ENCODE results near the gene FGF4.

The FGF4 gene

DNA sequence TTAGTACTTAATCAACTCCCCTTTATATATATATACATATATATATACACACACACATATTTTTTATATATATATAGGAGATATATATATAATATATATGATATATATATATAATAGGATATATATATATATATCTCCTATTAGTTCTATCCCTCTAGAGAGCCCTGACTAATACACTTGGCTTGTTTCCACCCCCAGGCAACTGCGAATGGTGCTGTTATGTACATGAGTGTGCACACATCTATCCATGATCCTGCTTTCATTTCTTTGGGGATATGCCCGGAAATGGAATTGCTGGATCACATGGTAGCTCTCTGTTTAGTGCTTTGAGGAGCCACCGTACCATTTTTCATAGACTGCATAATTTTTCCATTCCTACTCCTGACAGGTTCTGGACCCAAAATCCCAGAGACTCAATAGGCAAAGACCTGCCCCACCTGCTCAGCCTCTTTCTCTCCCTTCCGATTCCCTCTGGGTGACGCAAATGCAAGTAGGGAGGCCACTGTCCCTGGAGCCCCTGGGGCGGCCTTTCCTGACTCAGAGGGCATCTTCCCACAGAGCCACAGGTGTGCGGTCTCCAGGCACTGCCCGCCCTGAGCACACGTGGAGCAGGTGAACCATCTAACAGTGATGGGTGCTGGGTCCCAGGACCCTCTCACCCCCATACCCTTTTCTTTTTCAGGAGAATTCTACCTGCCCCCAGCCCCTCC is 32.1 kb upstream of the FGF4 start:
- no peak for DNase-seq (ENCODE audit: low read depth in 3 of 3)

DNA sequence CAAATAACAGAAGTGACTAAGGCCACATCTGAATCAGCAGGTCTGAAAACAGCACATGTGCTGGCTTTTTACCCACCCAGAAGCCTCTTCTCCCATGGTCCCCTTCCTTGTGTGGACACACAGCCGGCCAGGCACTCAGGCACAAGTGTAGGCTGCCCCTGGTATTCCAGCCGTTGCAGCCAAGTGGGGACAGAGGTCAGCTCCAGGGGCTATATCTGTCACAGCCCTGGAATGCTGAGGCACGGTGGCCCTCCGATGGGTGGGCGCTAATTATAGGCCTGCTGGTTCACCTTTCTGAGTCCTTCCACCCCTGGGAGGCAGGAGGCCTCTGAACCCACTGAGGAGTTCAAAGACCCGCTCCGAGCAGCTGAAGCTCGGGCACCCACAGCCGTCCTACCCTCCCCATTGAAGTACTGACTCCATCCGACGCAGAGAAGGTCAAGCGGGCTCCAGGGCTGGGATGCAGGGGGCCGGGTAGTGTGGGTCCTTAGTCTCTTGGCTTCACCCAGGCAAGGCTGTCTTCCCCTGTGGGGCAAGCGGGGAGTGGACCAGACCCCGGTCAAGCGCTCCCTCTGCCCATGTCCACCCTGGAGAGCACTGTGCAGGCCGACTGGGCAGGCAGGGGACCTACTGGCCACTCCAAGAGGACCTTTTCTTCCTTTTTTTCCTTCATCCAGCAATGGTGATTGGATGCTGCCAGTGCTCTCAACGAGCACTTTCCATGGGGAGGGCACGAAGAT is 29.8 kb upstream of the FGF4 start:
- DNase-seq (ENCODE audit: low read depth in 3 of 3) = no peak

DNA sequence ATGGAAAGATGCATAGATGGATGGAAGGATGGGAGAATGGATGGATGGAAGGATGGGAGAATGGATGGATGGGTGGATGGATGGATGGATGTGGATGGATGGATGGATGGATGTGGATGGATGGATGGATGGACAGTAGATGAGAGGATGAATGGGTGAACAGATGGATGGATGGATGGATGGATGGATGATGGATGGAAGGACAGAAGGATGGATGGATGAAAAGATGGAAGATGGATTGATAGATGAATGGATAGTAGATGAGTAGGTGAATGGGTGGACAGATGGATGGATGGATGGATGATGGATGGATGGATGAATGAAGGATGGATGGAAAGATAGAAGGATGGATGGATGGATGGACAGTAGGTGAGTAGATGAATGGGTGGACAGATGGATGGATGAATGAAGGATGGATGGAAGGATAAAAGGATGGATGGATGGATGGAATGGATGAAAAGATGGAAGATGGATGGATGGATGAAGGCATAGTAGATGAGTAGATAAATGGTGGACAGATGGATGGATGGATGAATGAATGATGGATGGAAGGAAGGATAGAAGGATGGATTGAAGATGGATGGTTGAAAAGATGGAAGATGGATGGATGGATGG is 28.6 kb upstream of the FGF4 start:
- DNase-seq (ENCODE audit: low read depth in 3 of 3) = no peak

DNA sequence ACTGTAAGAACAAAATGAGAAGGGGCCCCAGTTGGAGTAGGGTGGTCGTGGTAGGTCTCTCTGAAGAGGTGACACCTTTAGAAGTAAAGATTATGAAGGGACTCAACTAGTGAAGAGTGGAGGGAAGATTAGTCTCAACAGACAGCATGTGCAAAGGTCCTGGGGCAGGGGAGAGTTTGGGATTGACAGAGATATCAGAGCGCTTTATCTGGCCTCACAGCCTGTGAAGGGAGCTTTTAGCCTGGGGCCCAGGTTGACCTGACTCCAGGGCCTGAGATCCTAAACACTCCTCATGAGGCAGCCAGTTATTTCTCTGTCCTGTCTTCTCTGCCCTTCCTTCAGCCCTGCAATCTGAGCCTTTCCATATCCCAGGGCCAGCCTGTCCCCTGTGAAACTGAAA is 27.9 kb upstream of the FGF4 start:
- no peak for DNase-seq (ENCODE audit: low read depth in 3 of 3)

DNA sequence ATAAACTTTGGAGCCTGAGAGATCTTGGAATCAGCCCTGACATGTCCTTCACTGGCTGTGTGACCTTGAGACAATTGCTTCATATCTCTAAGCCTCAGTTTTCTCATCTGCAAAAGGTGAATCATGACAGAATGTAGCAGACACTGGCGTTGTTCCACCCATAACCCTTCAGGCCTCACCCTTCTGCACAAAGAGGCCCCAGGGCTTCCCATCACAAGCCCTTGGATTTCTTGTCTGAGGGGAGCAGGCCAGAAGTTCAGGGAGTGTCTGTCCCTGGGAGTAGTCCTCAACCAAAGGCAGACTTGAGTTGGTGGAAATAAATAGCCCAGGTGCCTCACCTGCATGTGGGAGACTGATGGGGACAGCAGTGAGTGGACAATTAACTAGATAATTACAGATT is 27.4 kb upstream of the FGF4 start:
- no peak for DNase-seq (ENCODE audit: low read depth in 3 of 3)

DNA sequence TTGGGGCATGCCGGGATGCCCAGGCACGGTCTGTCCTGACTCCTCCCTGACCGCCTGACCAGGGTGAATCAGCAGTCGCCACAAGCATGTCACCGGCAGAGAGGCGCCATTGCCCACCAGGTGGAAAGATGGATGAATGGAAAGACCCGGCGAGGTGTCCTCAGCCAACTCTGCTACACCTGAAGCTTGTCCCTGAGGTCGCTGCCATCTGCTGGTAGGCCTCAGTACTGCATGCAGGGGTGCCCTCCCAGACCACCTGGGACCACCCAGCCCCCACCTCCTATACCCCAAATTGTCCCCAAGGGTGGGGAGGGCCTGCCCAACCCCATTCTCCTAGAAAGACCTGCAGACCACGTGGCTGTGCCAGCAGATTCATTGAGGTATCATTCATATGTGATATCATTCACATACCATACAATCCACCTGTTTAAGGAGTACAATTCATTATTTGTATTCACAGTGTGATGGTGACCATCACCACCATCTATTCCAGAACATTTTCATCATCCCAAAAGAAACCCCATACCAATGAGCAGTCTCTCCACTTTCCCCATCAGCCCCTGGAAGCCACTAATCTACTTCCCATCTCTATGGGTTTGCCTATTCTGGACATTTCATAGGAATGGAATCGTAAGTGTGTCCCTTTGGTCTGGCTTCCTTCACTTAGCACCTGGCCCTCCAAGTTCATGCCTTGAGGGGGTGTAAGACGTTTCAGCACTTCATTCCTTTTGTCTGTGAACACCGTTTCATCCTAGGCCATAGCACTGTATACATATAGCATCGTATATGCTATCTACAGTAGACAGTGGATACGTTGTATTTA is 26.6 kb upstream of the FGF4 start:
- peak in 1 of 3 experiments; percentile 5 for DNase-seq (ENCODE audit: low read depth in 3 of 3)

DNA sequence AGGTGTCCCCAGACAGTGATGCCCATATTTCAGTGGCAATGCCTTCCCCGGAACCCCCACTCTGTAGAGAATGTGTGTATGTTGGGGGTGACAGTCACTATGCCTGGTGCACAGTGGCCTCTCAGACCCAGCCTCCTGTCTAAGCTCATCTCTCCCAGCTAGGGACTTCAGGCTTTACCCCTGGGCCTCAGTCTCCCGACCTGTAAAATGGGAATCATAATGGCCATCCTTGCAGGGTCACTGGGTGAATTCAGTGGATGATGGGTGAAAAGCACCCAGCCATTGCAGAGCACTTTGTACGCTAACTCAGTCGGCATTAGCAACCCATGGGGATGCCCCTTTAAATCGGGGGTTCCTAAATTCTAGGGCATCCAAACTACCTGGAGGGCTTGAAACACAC is 25.1 kb upstream of the FGF4 start:
- DNase-seq (ENCODE audit: low read depth in 3 of 3) = no peak

DNA sequence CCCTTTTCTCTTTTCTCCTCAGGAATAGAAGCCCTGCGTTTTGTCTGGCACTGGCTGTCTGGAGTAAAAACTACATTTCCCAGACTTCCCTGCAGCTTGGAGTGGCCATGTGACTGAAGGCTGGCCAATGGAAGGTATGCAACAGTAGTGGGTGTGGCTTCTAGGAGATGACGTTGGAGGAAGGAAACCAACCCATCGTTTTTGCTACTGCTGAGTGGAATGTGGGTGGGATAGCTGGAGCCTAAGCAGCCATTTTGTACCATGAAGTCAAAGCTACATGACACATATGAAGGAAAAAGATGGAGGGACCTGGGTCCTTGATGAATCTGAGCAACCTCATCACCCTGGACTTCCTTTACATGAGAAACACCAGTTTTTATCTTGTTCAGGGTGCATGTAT is 24.4 kb upstream of the FGF4 start:
- DNase-seq (ENCODE audit: low read depth in 3 of 3) = no peak

DNA sequence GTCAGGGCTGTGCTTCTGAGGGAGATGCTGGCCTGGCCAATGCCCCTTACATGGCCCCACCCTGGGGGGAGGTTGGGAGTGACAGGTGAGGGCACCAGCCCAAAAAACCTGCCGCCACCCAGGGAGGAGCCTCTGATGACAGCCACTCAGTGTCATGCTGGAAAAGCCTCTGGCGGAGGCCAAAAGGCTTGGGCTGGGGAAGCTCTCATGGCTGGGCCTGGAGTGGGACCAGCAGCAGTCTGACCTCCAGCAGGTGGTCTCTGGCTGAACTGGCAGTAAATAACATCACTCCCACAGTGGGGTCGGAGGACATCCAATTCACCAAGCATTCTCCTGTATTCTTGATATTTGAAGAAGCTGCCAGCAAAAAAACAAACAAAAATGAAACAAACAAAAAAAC is 24.0 kb upstream of the FGF4 start:
- no peak for DNase-seq (ENCODE audit: low read depth in 3 of 3)

DNA sequence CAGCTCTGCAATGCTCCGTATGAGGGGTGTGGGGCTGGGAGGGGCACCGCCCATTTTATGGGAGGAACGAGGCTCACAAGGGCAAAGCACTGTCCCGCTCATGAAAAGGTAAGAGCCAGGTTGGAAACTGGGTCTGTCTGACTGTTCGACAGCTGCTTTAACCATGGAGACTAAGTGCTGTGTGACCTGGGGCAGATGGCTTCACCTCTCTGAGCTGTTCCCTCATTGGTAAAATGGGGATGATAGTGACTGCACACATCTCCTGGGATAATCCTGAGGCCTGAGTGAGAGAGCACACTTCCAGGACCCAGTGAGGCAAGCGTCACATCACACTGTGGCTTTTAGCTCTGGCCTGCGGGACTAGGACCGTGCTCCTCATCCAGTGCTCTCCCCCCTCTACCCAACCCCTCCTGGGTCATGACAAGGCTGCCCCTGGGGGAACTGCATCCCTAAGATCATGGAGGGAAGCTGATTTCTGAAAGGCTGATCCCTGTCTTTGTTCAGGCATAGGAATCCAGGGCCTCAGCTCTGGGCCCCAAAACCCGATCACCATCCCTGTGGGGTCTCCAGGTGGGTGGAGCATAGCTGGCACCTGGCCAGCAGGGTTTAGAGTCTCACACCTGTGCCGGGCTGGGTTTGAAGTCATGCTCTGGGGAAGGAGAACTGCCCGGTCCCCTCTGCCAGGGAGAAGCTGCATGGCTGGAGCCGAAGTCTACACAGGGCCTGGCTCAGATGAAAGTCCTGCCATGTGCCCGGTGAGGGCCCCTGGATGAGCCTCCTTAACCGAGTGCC is 22.8 kb upstream of the FGF4 start:
- DNase-seq (ENCODE audit: low read depth in 3 of 3) = no peak

DNA sequence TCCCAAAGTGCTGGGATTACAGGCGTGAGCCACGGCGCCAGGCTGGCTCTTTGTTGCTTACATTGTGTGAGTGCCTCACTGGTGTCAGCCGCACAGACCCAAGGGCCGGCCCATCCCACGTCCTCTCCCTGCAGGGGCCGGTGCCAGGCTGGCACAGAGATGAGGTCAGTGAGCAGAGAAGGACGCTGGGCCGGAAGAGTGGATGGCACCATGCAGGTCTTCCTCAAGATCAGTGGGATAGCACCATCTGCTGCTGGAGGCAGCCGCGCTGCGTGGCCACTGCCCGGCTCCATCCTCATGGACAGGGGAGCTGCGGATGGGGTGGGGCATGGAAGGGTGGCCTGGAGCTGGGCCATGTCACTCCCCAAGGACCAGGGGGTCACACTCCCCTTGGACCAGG is 22.0 kb upstream of the FGF4 start:
- no peak for DNase-seq (ENCODE audit: low read depth in 3 of 3)

DNA sequence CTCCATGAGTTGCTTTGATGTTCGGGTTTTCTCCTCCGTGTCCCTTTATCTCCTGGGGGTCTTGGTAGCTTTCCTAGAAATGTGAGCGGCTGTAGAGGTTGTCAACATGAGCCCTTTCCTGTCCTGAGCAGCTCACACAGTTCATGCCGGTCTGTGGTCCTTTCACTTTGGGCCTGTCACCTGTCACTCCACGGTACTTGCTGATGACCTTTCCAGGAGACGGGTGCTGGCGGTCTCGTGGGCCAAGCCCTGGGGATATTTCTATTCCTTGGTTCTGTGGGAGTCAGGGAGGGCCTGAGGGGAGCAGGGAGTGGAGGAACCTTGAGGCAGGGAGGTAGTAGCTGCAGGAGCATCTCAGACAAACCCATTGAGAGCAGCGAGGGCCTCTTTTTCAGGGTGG is 20.9 kb upstream of the FGF4 start:
- no peak for DNase-seq (ENCODE audit: low read depth in 3 of 3)

DNA sequence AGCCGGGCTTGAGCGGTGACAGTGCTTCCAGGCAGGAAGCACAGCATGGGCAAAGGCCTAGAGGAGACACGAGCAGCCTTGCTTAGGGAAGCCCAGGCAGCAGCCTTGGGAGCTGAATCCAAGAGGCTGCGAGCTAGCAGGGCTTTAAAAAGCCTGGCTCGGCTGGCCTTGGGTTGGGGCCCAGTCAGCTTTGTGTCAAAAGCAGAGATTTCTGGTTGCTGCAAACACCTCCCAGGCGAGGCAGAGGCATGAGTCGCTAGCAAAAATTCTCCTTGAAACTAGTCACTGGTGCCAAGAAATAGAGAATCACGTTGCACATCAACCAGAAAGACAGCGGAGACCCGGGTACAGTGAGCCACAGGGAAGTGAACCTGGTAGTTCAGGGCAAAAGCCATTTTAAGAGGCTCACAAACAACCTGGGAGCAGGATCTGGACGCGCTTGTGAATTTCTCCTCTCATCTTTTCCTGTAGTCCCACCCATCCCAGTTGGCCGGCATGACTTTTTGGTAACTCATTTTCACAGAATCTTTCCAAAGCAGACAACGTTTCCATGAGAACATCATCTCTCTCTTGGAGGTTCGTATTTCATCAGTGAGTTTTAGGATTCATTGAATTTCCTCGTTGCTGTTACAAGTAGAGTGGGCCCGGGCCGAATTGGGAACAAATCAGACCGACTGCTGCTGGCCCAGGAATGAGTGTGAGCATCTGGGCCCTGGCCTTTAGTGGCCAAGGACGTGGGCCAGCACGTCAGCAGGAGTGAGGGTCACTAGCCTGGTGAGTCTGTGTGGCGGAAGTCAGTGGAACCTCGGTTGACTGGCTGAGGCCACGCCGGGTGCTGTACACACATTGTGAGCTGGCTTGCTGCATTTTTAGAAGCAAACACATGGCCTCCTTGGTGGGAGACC is 16.4 kb upstream of the FGF4 start:
- DNase-seq (ENCODE audit: low read depth in 3 of 3) = no peak

DNA sequence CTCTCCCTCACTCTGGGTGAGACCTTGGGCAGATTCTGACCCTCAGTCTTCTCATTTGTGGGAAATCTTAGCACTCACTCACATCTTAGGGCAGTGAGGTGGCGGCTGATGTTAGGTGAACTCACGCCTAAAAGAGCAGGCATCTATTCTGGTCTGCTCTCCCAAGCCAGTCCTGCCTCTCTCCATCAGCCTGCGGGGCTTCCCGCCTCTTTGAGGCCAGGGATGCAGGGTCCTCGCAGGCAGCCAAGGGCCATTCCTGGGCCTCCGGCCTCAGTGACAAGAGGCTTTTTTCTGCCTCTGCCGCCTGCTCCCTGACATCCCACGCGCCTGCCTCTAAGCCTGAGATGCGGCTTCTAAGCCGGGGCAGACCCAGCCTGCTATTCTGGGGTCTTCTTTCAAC is 13.8 kb upstream of the FGF4 start:
- DNase-seq (ENCODE audit: low read depth in 3 of 3) = no peak

DNA sequence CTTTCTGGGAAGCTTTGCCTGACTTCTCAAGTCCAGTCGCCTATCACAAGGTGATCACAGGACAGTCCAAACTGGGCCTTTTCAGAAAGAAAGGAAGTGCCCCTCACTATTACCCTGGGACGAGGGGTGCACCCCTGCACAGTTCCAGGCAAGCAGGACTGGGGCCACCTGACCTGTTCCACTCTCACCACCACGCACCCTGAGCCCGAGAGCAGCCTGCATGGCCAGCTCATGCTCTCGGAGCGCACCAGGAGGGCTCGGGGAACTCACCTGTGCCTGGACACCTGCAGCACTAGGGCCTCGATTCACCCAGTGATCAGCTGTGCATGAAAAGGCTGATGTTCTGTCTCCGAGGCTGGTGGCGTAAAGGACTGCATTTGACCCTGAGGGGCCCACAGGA is 12.8 kb upstream of the FGF4 start:
- no peak for DNase-seq (ENCODE audit: low read depth in 3 of 3)

DNA sequence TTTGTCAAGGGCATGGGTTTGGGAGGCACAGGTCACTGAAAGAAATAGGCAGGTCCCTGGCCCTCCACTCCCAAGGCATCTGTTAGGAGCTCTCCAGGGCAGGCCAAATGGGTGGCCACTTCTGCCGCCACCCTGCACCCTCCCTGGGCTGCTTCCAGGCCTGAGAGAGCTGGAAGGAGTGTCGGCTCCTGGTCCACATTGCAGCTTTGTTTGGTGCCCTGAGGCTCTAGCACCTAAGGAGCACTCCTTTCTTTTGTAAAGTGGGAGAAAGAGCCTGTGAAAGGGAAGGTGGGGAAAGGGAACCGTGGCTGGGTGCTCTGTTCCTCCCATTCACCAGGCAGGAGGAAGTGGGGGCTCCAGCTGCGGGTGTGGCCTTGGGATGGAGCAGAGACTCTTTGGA is 12.3 kb upstream of the FGF4 start:
- DNase-seq (ENCODE audit: low read depth in 3 of 3) = no peak

DNA sequence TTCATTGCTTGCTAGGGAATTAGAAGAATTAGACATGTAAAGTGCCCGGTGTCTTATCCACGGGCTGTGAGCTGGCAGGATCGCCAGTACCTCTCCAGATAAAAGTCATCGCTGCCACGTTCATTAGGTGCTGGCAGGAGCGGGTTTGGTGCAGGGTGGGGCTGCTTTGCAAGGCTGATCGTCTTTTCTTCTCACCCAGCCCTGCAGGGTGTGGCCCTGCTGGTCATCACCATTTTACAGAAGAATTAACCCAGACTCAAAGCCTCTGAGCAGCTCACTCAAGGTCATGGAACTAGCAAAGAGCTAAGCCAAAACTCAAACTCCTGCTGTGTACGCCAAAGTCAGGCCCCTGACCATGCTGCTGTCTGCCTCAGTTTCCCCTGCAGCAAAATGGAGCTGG is 6.1 kb upstream of the FGF4 start:
- no peak for DNase-seq (ENCODE audit: low read depth in 3 of 3)

DNA sequence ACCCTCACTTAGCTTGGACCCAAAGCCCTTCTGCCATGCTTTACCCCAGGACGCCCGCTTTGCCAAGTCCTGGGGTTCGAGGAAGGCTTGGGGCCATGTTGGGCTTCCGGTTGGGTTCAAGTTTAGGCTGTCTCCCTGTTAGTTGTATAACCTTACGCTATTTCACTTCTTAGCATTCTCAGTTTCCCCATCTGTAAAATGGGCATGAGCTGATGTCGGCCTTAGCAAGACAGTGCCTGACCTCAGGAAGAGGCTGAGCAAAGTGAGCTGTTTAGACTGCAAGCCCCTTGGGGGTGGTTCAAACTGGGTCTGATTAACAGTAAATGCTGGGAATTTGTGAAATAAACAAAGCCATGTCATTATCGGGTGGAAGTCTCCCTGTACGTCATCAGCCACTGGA is 3.2 kb upstream of the FGF4 start:
- no peak for DNase-seq (ENCODE audit: low read depth in 3 of 3)

DNA sequence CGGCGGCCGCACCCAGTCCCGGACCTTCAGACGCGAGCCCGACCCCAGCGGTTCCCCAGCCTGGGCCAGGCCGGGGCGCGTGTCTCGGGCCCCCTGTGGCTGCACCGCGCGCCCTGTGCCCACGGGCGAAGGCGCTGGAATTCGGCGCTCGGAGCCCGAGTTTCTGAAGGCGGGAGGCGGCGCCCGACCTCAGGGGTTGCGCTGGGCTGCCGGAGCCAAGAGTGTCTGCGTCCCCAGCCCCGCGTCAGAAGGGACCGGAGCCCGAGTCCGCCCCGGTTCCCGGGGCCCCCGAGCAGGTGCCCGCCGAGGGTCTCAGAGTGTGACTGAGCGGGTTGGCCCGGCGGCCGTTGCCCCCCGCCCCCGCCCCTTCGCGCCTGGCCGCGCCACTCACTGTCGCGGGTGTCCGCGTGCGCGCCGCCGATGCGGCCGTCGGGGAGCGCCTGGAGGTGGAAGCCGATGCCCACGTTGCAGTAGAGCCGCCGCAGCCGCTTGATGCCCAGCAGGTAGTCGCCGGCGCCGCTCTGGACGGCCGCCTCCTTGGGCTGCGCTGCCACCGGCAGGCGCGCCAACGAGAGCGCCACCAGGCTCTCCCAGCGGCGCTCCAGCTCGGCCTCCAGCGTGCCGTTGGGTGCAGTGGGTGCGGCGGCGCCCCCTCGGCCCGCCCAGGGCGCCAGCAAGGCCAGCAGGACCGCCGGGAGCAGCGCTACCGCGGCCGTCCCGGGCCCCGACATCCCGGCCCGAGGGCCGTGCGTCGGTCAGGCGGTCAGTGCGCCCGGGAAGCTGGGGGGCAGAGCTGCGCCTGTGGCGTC is 583 bp downstream of the FGF4 start:
- DNase-seq (ENCODE audit: low read depth in 3 of 3) = no peak
